ENCODE results near the gene RTP5.

- TF ChIP-seq EZH2 (IDR thresholded peaks at IDR 0.05; ENCODE audit: insufficient read depth, poor library complexity, severe bottlenecking) (no peak), EZH2phosphoT487 (IDR thresholded peaks at IDR 0.05; ENCODE audit: insufficient read depth, low read depth) (no peak)
Observed at GRCh38 chr2:241890524-241891235, 21.2 kb downstream of the RTP5 start.

Measured in GM23248 (cell line).